ENCODE measurements around the gene TPCN1. TPM values are rescaled to one million over a fixed set of nuclear protein-coding genes. Genes with fewer than 3 reads are reported as not detected.

The TPCN1 gene
- total RNA-seq, 1 experiment from 2014 or later: 43.0 TPM

DNA sequence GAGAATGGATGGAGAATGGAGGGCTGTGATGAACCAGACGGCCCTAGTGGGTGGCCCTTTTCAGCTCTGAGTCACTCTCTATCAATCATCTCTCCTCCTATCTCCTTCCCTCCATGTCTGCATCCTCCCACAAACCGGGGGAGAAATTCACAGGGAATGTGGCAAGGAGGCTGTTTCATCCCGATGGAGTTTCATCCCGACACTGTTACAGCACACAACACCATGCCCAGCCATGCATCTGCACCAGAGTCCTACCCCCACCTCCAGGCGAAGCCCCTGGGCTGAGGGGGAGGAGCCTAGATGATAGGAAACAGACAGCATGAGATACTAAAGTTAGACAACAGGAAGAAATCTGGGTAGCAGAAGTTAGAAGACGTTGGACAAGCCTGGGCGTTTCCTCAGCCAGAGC, 92.9 kb downstream of the TPCN1 start:
- TF ChIP-seq, protein P1, sequence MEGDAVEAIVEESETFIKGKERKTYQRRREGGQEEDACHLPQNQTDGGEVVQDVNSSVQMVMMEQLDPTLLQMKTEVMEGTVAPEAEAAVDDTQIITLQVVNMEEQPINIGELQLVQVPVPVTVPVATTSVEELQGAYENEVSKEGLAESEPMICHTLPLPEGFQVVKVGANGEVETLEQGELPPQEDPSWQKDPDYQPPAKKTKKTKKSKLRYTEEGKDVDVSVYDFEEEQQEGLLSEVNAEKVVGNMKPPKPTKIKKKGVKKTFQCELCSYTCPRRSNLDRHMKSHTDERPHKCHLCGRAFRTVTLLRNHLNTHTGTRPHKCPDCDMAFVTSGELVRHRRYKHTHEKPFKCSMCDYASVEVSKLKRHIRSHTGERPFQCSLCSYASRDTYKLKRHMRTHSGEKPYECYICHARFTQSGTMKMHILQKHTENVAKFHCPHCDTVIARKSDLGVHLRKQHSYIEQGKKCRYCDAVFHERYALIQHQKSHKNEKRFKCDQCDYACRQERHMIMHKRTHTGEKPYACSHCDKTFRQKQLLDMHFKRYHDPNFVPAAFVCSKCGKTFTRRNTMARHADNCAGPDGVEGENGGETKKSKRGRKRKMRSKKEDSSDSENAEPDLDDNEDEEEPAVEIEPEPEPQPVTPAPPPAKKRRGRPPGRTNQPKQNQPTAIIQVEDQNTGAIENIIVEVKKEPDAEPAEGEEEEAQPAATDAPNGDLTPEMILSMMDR (IDR thresholded peaks at IDR 0.05; ENCODE audit: unreplicated experiment): no peak
- no peaks in the 10 kb centered on the region for H3K4me1 Mint-ChIP-seq (ENCODE audit: insufficient read depth, unreplicated experiment)
- POLR2A ChIA-PET: no interaction called here
- no peaks in the 10 kb centered on the region for H3K9me3 Mint-ChIP-seq (ENCODE audit: unreplicated experiment)
- no peak overlapping the region for H3K4me3 Mint-ChIP-seq (ENCODE audit: unreplicated experiment)
- peaks cover 43% of the 10 kb centered on the region for H3K36me3 Mint-ChIP-seq (ENCODE audit: insufficient read depth, unreplicated experiment)
- H3K27me3 Mint-ChIP-seq (ENCODE audit: insufficient read depth, unreplicated experiment): no peaks in the 10 kb centered on the region
- CTCF ChIA-PET: interaction anchor here (0.9 kb wide), 1 partner anchor 23 kb away, joined by 3 read pairs; no protein-coding TSS in a partner anchor
- BruUV-seq (replicated peaks): no TSS peak
- intact Hi-C loops (cut with micrococcal nuclease): no loop called here
- H3K27ac Mint-ChIP-seq (ENCODE audit: low read depth, unreplicated experiment): peak overlapping the region; percentile 20
- no peak for DNase-seq (ENCODE audit: unreplicated experiment)

DNA sequence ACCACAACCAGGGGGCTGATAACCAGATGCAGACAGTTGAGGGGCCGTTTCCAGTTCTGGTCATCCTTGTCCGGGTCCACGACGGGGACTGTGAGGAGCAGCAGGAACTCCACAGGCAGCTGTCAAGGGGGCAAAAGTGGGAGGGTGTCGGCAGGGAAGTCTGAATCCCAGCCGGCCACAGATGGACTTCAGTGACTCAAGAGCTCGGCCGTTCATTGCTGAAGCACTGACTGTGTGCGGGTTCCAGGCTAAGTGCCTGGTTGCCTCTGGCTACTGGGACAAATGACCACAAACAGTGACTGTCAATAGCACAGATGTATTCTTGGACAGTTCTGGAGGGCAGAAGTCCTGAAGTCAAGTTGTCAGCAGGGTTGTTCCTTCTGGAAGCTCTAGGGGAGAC, 94.1 kb downstream of the TPCN1 start:
- POLR2A ChIA-PET: interaction anchor here (1.0 to 1.3 kb wide), 2 partner anchors 9 to 20 kb away, joined by 3 to 4 read pairs; partner anchors contain the start of gene SLC8B1
- CTCF ChIA-PET: no interaction called here
- Mint-ChIP-seq H3K27ac (ENCODE audit: low read depth, unreplicated experiment) (no peak overlapping the region), H3K27me3 (ENCODE audit: insufficient read depth, unreplicated experiment) (no peaks in the 10 kb centered on the region), H3K9me3 (ENCODE audit: unreplicated experiment) (no peaks in the 10 kb centered on the region), H3K4me1 (ENCODE audit: insufficient read depth, unreplicated experiment) (no peaks in the 10 kb centered on the region), H3K36me3 (ENCODE audit: insufficient read depth, unreplicated experiment) (peaks cover 48% of the 10 kb centered on the region), H3K4me3 (ENCODE audit: unreplicated experiment) (no peak overlapping the region)
- TF ChIP-seq, protein P1 (IDR thresholded peaks at IDR 0.05; ENCODE audit: unreplicated experiment): no peak
- intact Hi-C loops (cut with micrococcal nuclease): no loop called here
- DNase-seq (ENCODE audit: unreplicated experiment): no peak
- BruUV-seq (replicated peaks): no TSS peak

DNA sequence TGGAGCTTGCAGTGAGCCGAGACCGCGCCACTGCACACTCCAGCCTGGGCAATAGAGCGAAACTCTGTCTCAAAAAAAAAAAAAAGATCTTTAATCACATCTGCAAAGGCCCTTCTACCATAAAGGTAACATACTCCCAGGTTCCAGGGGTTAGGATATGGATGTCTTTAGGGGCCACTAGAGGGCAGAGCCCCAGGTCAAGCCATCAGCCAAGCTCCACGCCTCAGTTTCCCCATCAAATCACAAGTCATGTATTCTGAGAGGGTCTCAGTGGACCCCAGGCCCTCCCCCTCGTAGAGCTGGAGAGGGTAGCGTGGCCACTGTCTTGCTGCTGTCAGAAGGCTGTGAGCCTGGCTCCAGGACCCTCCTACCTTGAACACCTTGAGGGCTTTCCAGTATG, 94.9 kb downstream of the TPCN1 start:
- no peak overlapping the region for H3K27ac Mint-ChIP-seq (ENCODE audit: low read depth, unreplicated experiment)
- CTCF ChIA-PET: interaction anchor here (1.1 to 1.2 kb wide), 3 partner anchors 9 to 18 kb away, joined by 3 to 4 read pairs (median 4); no protein-coding TSS in a partner anchor
- no peaks in the 10 kb centered on the region for H3K27me3 Mint-ChIP-seq (ENCODE audit: insufficient read depth, unreplicated experiment)
- H3K36me3 Mint-ChIP-seq (ENCODE audit: insufficient read depth, unreplicated experiment): peaks cover 43% of the 10 kb centered on the region
- H3K4me1 Mint-ChIP-seq (ENCODE audit: insufficient read depth, unreplicated experiment): no peaks in the 10 kb centered on the region
- POLR2A ChIA-PET: interaction anchor here (1.0 kb wide), 1 partner anchor 10 kb away, joined by 3 read pairs; no protein-coding TSS in a partner anchor
- DNase-seq (ENCODE audit: unreplicated experiment): no peak
- TF ChIP-seq, protein P1 (IDR thresholded peaks at IDR 0.05; ENCODE audit: unreplicated experiment): no peak
- H3K4me3 Mint-ChIP-seq (ENCODE audit: unreplicated experiment): no peak overlapping the region
- BruUV-seq (replicated peaks): no TSS peak
- intact Hi-C loops (cut with micrococcal nuclease): no loop called here
- H3K9me3 Mint-ChIP-seq (ENCODE audit: unreplicated experiment): no peaks in the 10 kb centered on the region

DNA sequence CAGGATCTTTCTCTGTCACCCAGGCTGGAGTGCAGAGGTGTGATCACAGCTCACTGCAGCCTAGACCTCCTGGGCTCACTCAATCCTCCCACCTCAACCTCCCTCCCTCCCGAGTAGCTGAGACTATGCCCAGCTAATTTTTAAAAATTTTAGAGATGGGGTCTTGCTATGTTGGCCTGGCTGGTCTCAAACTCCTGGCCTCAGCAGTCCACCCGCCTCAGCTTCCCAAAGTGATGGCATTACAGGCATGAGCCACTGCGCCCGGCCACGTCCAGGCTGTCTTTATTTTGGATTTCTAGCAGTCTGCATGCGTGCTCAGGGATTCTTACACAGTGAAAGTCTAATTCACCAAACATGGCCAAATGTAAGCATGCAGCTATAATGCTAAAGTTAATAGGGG, 95.9 kb downstream of the TPCN1 start:
- no peak for DNase-seq (ENCODE audit: unreplicated experiment)
- ChIA-PET CTCF (interaction anchor here (0.7 to 1.2 kb wide), 3 partner anchors 8 to 108 kb away, joined by 3 to 4 read pairs (median 3); no protein-coding TSS in a partner anchor), POLR2A (no interaction called here)
- intact Hi-C loops (cut with micrococcal nuclease): no loop called here
- BruUV-seq (replicated peaks): no TSS peak
- H3K27me3 Mint-ChIP-seq (ENCODE audit: insufficient read depth, unreplicated experiment): no peaks in the 10 kb centered on the region
- no peak overlapping the region for H3K27ac Mint-ChIP-seq (ENCODE audit: low read depth, unreplicated experiment)
- no peak overlapping the region for H3K4me3 Mint-ChIP-seq (ENCODE audit: unreplicated experiment)
- H3K9me3 Mint-ChIP-seq (ENCODE audit: unreplicated experiment): no peaks in the 10 kb centered on the region
- H3K36me3 Mint-ChIP-seq (ENCODE audit: insufficient read depth, unreplicated experiment): peaks cover 39% of the 10 kb centered on the region
- H3K4me1 Mint-ChIP-seq (ENCODE audit: insufficient read depth, unreplicated experiment): no peaks in the 10 kb centered on the region
- TF ChIP-seq, protein P1 (IDR thresholded peaks at IDR 0.05; ENCODE audit: unreplicated experiment): no peak
